GM12878 (cell line): Measurements from ENCODE around the gene TP53BP1. TPM values are rescaled to one million over a fixed set of nuclear protein-coding genes. Genes with fewer than 3 reads are reported as not detected.

Experiments
- ATAC-seq: fragments of 200-7000 bp; cut with Tn5 transposase; 3 replicates; pipeline ENCODE4 v1.9.1; 2020; ENCODE audit warnings: mild to moderate bottlenecking, moderate library complexity
- BruUV-seq: library from RNA; stranded (reverse); fragments of 400-500 nt; replicated peaks from 2 replicates; lab custom pipeline; 2021; lab: Mats Ljungman, UMichigan
- CTCF ChIA-PET: fragments of 300-600 bp; sonication (Branson Sonifier 250); formaldehyde crosslinking; extraction: SDS; loops from one replicate; lab custom pipeline; 2021; ENCODE audit warnings: inconsistent platforms; lab: Yijun Ruan, JAX
- POLR2A ChIA-PET: fragments of 350-600 bp; formaldehyde crosslinking; extraction: SDS; loops from one replicate; lab custom pipeline; 2021; ENCODE audit warnings: inconsistent platforms; lab: Charles Lee
- RAD21 ChIA-PET: fragments of 300-600 bp; sonication (Branson Sonifier 250); formaldehyde crosslinking; loops from one replicate; lab custom pipeline; 2023; ENCODE audit warnings: antibody characterized with exemption; ENCODE audit not compliant: unreplicated experiment; lab: Charles Lee
- SMC1A ChIA-PET: fragments of 300-600 bp; sonication (Branson Sonifier 250); formaldehyde crosslinking; loops from one replicate; lab custom pipeline; 2023; ENCODE audit not compliant: unreplicated experiment, uncharacterized antibody; lab: Charles Lee
- DNase-seq: peaks from one replicate; pipeline ENCODE4 v3.0.0-alpha.2; 2011; ENCODE audit warnings: low read depth, low spot score
- FAIRE-seq: peaks from 3 replicates; lab custom pipeline; 2011; peaks lifted over from hg19 to GRCh38; lab: Jason Lieb, UNC
- H2AFZ ChIP-seq: 2 replicates; pipeline ENCODE4 v1.6.0; 2011; ENCODE audit warnings: low read depth, low read length, control low read depth; ENCODE audit not compliant: control insufficient read depth
- H3K27ac ChIP-seq: 2 replicates; pipeline ENCODE4 v1.5.1; 2011; ENCODE audit warnings: control low read depth; ENCODE audit not compliant: control insufficient read depth, insufficient read depth
- H3K27me3 ChIP-seq, 2 experiments: replicated peaks in 1 of 2; 2 replicates each; pipeline versions ENCODE4 v1.6.0 to v1.6.1; 2011; ENCODE audit warnings: low read length in 1 of 2; ENCODE audit not compliant: control insufficient read depth in 2 of 2, insufficient read depth in 2 of 2
- H3K36me3 ChIP-seq, 2 experiments: 2 replicates each; pipeline ENCODE4 v1.5.1; 2011; ENCODE audit warnings: low read length in 1 of 2; ENCODE audit not compliant: control insufficient read depth in 2 of 2, insufficient read depth in 2 of 2
- H3K4me1 ChIP-seq: 2 replicates; pipeline ENCODE4 v1.6.1; 2011; ENCODE audit warnings: mild to moderate bottlenecking, low read length, moderate library complexity, mixed read lengths; ENCODE audit not compliant: control insufficient read depth, insufficient read depth
- H3K4me2 ChIP-seq: 2 replicates; pipeline ENCODE4 v1.6.0; 2011; ENCODE audit warnings: control low read depth; ENCODE audit not compliant: control insufficient read depth, insufficient read depth
- H3K4me3 ChIP-seq: fragments of 200-600 bp; sonication (generic); 2 replicates; pipeline ENCODE4 v1.5.1; 2016
- H3K79me2 ChIP-seq: 2 replicates; pipeline ENCODE4 v1.6.0; 2011; ENCODE audit warnings: low read length; ENCODE audit not compliant: control insufficient read depth, insufficient read depth
- H3K9ac ChIP-seq: 2 replicates; pipeline ENCODE4 v1.8.0; 2011; ENCODE audit warnings: low read length, control low read depth, mixed read lengths; ENCODE audit not compliant: control insufficient read depth, insufficient read depth
- H3K9me3 ChIP-seq: replicated peaks from 3 replicates; pipeline ENCODE4 v1.5.1; 2011; ENCODE audit warnings: mild to moderate bottlenecking, low read length; ENCODE audit not compliant: control insufficient read depth, insufficient read depth
- H4K20me1 ChIP-seq: 2 replicates; pipeline ENCODE4 v1.6.0; 2011; ENCODE audit not compliant: control insufficient read depth, insufficient read depth
- BHLHE40 ChIP-seq, 2 experiments: fragments of 450-650 bp in 1 of 2; IDR thresholded peaks; 2 replicates each; pipeline ENCODE4 v1.6.1; 2011 to 2017; ENCODE audit warnings: low read depth in 2 of 2, borderline replicate concordance in 1 of 2, improper control_type of control experiment in 1 of 2, low read length in 1 of 2, mild to moderate bottlenecking in 1 of 2
- CEBPB ChIP-seq, 2 experiments: fragments of 150-350 bp in 1 of 2; IDR thresholded peaks; 2 replicates each; pipeline ENCODE4 v1.6.1; 2012 to 2014; ENCODE audit warnings: low read depth in 2 of 2, low read length in 2 of 2, borderline replicate concordance in 1 of 2, inconsistent platforms in 1 of 2
- MEF2B ChIP-seq: fragments of 450-650 bp; IDR thresholded peaks from 2 replicates; pipeline ENCODE4 v1.6.1; 2018; ENCODE audit warnings: mild to moderate bottlenecking, moderate library complexity; ENCODE audit not compliant: partially characterized antibody, poor library complexity, severe bottlenecking
- WGBS: methylation state at CpG from one replicate; pipeline ENCODE4 v1.1.6; 2016; ENCODE audit warnings: low lambda C conversion rate; ENCODE audit not compliant: insufficient replicate concordance, insufficient coverage; ENCODE audit errors: missing lambda C conversion rate; 5-methylcytosine and 5-hydroxymethylcytosine counted together
- in situ Hi-C: fragments of 300-500 bp; cut with MboI; formaldehyde crosslinking; loops from 9 replicates; pipeline ENCODE4 v1.14.3; 2018; ENCODE audit warnings: mixed read lengths
- intact Hi-C: fragments of 100-400 bp; cut with micrococcal nuclease; formaldehyde crosslinking; loops from one replicate; pipeline ENCODE4 v1.14.2; 2022; ENCODE audit not compliant: unreplicated experiment
- polyA plus RNA-seq, 11 experiments: library from polyadenylated mRNA; depleted of rRNA in 4 of 11; unstranded in 6 of 11; stranded (reverse) in 5 of 11; fragments of >200 nt; fragmentation: Nextera tagmentation in 4 of 11; fragmentation: Illumina TruSeq in 1 of 11; extraction: Ambion mirVana in 4 of 11; extraction: Trizol in 1 of 11; gene quantifications; 1 replicate in 1 of 11; 2 replicates in 10 of 11; pipeline versions ENCODE4 v1.2.1 to v1.2.3, GENCODE V29; 2011 to 2016; ENCODE audit warnings: inconsistent platforms in 2 of 11, missing spikeins in 2 of 11, low read depth in 1 of 11
- total RNA-seq, 4 experiments: library from RNA; depleted of rRNA in 3 of 4; stranded (reverse); fragments of >200 nt in 3 of 4; fragmentation: Illumina TruSeq in 1 of 4; extraction: Trizol in 1 of 4; gene quantifications; 2 replicates each; pipeline versions ENCODE4 v1.2.1 to v1.2.3, GENCODE V29; 2013 to 2021
- TF ChIP-seq, protein P1 (sequence below): IDR thresholded peaks from 2 replicates; pipeline ENCODE4 v1.6.1; 2012; ENCODE audit warnings: low read depth, low read length, improper control_type of control experiment
- TF ChIP-seq, protein P2 (sequence below): IDR thresholded peaks from 2 replicates; pipeline ENCODE4 v1.6.1; 2011; ENCODE audit warnings: borderline replicate concordance, low read depth, mild to moderate bottlenecking, moderate library complexity, mixed read lengths, low read length; ENCODE audit not compliant: insufficient read depth; ENCODE audit errors: extremely low read length
- TF ChIP-seq, protein P3 (sequence below): fragments of 450-650 bp; IDR thresholded peaks from 2 replicates; pipeline ENCODE4 v1.6.1; 2014; ENCODE audit warnings: mild to moderate bottlenecking
- TF ChIP-seq, protein P4 (sequence below): IDR thresholded peaks from 2 replicates; pipeline ENCODE4 v1.6.1; 2012; ENCODE audit warnings: improper control_type of control experiment, low read depth, low read length; ENCODE audit not compliant: insufficient replicate concordance
- TF ChIP-seq, protein P5 (sequence below): fragments of 450-650 bp; IDR thresholded peaks from 2 replicates; pipeline ENCODE4 v1.6.1; 2017; ENCODE audit warnings: mild to moderate bottlenecking
- TF ChIP-seq, protein P6 (sequence below): IDR thresholded peaks from 2 replicates; pipeline ENCODE4 v1.6.1; 2012; ENCODE audit warnings: low read length, inconsistent platforms

Gene TP53BP1
- total and polyA plus RNA-seq, 10 of the 15 experiments (the other 5 are each of a cell fraction or from before 2014, with no cell fraction given), result 6.2 to 50.2 (median 19.3) TPM

DNA sequence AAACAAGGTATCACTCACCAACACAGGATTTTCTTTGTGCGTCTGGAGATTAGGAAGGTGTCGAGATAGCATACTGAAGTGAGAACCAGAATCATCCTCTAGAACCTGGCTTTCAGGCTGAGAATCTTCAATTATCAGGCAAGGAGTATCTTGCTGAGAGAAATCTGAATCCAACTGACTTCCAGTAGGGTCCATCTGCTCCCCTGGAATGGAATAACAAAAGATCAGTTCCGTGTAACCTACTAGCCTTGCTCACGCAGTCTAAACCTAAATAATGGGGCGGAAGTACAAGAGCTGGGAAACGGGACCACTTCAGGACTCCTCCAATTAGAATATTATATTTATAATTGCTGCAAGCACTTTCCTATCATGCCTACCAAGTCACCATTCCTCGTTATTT is 690 bp downstream of the TP53BP1 start:
- Histone ChIP-seq H3K79me2 (peaks cover 6% of the 10 kb centered on the region), H3K9me3 (no peaks in the 10 kb centered on the region), H3K27ac (peak overlapping the region; percentile 58; the same call in 1 of the 2 replicates), H2AFZ (peak overlapping the region; percentile 100), H3K9ac (peak overlapping the region; percentile 66; the same call in 1 of the 2 replicates), H3K27me3 (no peaks in the 10 kb centered on the region), H3K4me3 (peak overlapping the region; percentile 88), H4K20me1 (no peaks in the 10 kb centered on the region), H3K36me3 (peaks cover 0 to 3% of the 10 kb centered on the region in 2 experiments; a peak in 2 of 4 replicates), H3K4me2 (peak overlapping the region; percentile 85), H3K4me1 (peaks cover 3% of the 10 kb centered on the region; the same call in 1 of the 2 replicates)
- ChIA-PET SMC1A (interaction anchor here (0.9 to 3.4 kb wide), 3 partner anchors 18 to 32 kb away, joined by 3 to 13 read pairs (median 3); no protein-coding TSS in a partner anchor), CTCF (interaction anchor here (9.9 kb wide), 1 partner anchor 21 kb away, joined by 88 read pairs; the partner anchor contains the start of gene MAP1A), RAD21 (interaction anchor here (3.1 kb wide), 1 partner anchor 18 kb away, joined by 18 read pairs; no protein-coding TSS in a partner anchor), POLR2A (interaction anchor here (2.5 to 3.9 kb wide), 2 partner anchors 18 to 21 kb away, joined by 11 to 14 read pairs; no protein-coding TSS in a partner anchor)
- ATAC-seq (no peak; the same call in 2 of the 3 replicates), DNase-seq (no peak), FAIRE-seq (no peak)
- in situ Hi-C loops, result no loop called here
- intact Hi-C loops, result no loop called here
- 28% methylated on average over 7 of the region's 7 CpGs for WGBS
- BruUV-seq, result no TSS peak
- TF ChIP-seq, protein P1, sequence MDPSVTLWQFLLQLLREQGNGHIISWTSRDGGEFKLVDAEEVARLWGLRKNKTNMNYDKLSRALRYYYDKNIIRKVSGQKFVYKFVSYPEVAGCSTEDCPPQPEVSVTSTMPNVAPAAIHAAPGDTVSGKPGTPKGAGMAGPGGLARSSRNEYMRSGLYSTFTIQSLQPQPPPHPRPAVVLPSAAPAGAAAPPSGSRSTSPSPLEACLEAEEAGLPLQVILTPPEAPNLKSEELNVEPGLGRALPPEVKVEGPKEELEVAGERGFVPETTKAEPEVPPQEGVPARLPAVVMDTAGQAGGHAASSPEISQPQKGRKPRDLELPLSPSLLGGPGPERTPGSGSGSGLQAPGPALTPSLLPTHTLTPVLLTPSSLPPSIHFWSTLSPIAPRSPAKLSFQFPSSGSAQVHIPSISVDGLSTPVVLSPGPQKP, result no peak
- TF ChIP-seq, protein P2, sequence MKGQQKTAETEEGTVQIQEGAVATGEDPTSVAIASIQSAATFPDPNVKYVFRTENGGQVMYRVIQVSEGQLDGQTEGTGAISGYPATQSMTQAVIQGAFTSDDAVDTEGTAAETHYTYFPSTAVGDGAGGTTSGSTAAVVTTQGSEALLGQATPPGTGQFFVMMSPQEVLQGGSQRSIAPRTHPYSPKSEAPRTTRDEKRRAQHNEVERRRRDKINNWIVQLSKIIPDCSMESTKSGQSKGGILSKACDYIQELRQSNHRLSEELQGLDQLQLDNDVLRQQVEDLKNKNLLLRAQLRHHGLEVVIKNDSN, result no peak
- TF ChIP-seq MEF2B (no peak), BHLHE40 (IDR thresholded peaks at IDR 0.05; ENCODE audit: borderline replicate concordance in 1 of 2, low read depth in 2 of 2, low read length in 1 of 2) (no peak), CEBPB (IDR thresholded peaks at IDR 0.05; ENCODE audit: borderline replicate concordance in 1 of 2, low read depth in 2 of 2, low read length in 2 of 2) (no peak)
- TF ChIP-seq, protein P3, sequence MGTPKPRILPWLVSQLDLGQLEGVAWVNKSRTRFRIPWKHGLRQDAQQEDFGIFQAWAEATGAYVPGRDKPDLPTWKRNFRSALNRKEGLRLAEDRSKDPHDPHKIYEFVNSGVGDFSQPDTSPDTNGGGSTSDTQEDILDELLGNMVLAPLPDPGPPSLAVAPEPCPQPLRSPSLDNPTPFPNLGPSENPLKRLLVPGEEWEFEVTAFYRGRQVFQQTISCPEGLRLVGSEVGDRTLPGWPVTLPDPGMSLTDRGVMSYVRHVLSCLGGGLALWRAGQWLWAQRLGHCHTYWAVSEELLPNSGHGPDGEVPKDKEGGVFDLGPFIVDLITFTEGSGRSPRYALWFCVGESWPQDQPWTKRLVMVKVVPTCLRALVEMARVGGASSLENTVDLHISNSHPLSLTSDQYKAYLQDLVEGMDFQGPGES, result no peak
- TF ChIP-seq, protein P4, sequence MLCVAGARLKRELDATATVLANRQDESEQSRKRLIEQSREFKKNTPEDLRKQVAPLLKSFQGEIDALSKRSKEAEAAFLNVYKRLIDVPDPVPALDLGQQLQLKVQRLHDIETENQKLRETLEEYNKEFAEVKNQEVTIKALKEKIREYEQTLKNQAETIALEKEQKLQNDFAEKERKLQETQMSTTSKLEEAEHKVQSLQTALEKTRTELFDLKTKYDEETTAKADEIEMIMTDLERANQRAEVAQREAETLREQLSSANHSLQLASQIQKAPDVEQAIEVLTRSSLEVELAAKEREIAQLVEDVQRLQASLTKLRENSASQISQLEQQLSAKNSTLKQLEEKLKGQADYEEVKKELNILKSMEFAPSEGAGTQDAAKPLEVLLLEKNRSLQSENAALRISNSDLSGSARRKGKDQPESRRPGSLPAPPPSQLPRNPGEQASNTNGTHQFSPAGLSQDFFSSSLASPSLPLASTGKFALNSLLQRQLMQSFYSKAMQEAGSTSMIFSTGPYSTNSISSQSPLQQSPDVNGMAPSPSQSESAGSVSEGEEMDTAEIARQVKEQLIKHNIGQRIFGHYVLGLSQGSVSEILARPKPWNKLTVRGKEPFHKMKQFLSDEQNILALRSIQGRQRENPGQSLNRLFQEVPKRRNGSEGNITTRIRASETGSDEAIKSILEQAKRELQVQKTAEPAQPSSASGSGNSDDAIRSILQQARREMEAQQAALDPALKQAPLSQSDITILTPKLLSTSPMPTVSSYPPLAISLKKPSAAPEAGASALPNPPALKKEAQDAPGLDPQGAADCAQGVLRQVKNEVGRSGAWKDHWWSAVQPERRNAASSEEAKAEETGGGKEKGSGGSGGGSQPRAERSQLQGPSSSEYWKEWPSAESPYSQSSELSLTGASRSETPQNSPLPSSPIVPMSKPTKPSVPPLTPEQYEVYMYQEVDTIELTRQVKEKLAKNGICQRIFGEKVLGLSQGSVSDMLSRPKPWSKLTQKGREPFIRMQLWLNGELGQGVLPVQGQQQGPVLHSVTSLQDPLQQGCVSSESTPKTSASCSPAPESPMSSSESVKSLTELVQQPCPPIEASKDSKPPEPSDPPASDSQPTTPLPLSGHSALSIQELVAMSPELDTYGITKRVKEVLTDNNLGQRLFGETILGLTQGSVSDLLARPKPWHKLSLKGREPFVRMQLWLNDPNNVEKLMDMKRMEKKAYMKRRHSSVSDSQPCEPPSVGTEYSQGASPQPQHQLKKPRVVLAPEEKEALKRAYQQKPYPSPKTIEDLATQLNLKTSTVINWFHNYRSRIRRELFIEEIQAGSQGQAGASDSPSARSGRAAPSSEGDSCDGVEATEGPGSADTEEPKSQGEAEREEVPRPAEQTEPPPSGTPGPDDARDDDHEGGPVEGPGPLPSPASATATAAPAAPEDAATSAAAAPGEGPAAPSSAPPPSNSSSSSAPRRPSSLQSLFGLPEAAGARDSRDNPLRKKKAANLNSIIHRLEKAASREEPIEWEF, result no peak
- TF ChIP-seq, protein P5, sequence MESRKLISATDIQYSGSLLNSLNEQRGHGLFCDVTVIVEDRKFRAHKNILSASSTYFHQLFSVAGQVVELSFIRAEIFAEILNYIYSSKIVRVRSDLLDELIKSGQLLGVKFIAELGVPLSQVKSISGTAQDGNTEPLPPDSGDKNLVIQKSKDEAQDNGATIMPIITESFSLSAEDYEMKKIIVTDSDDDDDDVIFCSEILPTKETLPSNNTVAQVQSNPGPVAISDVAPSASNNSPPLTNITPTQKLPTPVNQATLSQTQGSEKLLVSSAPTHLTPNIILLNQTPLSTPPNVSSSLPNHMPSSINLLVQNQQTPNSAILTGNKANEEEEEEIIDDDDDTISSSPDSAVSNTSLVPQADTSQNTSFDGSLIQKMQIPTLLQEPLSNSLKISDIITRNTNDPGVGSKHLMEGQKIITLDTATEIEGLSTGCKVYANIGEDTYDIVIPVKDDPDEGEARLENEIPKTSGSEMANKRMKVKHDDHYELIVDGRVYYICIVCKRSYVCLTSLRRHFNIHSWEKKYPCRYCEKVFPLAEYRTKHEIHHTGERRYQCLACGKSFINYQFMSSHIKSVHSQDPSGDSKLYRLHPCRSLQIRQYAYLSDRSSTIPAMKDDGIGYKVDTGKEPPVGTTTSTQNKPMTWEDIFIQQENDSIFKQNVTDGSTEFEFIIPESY, result no peak
- TF ChIP-seq, protein P6, sequence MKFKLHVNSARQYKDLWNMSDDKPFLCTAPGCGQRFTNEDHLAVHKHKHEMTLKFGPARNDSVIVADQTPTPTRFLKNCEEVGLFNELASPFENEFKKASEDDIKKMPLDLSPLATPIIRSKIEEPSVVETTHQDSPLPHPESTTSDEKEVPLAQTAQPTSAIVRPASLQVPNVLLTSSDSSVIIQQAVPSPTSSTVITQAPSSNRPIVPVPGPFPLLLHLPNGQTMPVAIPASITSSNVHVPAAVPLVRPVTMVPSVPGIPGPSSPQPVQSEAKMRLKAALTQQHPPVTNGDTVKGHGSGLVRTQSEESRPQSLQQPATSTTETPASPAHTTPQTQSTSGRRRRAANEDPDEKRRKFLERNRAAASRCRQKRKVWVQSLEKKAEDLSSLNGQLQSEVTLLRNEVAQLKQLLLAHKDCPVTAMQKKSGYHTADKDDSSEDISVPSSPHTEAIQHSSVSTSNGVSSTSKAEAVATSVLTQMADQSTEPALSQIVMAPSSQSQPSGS, result no peak
